Stimulated activated naive CD4-positive, alpha-beta T cell treated with Interleukin-2 at 50 U/mL for 16 hours (primary cell): ENCODE measurements around the gene NXPH1.
"Not testable (repeated sequence)": the region's sequence is repeated elsewhere in the genome, so short reads cannot be mapped to it uniquely, and the experiment has no call there.

Experiments used
- DNase-seq: peaks from one replicate; lab custom pipeline; 2025; lab: John Stamatoyannopoulos, UW

Gene NXPH1

GRCh38 chr7:8719102-8719501 lies 285.7 kb downstream of the NXPH1 start:
- DNase-seq = no peak

- DNase-seq = no peak
These were observed 290.8 kb downstream of the NXPH1 start for GRCh38 chr7:8724080-8724718.

- not testable (repeated sequence) for DNase-seq
These were observed 298.3 kb downstream of the NXPH1 start for GRCh38 chr7:8731756-8732155.

- no peak for DNase-seq
These were observed 306.4 kb downstream of the NXPH1 start for GRCh38 chr7:8739837-8740236.

GRCh38 chr7:8742837-8743236 lies 309.4 kb downstream of the NXPH1 start:
- DNase-seq = no peak

GRCh38 chr7:8747338-8747737 lies 313.9 kb downstream of the NXPH1 start:
- DNase-seq = no peak

- no peak for DNase-seq
These were observed 318.3 kb downstream of the NXPH1 start for GRCh38 chr7:8751557-8752231.

GRCh38 chr7:8753355-8753754 lies 319.9 kb downstream of the NXPH1 start:
- no peak for DNase-seq

GRCh38 chr7:8761731-8762130 lies 328.3 kb downstream of the NXPH1 start:
- DNase-seq = no peak

GRCh38 chr7:8762803-8763202 lies 329.4 kb downstream of the NXPH1 start:
- no peak for DNase-seq

GRCh38 chr7:8765374-8765773 lies 332.0 kb downstream of the NXPH1 start:
- no peak for DNase-seq

GRCh38 chr7:8773518-8773917 lies 340.1 kb downstream of the NXPH1 start:
- DNase-seq = no peak

GRCh38 chr7:8778459-8778858 lies 345.1 kb downstream of the NXPH1 start:
- no peak for DNase-seq

- no peak for DNase-seq
These were observed 347.8 kb downstream of the NXPH1 start for GRCh38 chr7:8781166-8781565.

- DNase-seq = no peak
These were observed 349.8 kb downstream of the NXPH1 start for GRCh38 chr7:8783229-8783628.

- no peak for DNase-seq
These were observed 351.7 kb downstream of the NXPH1 start for GRCh38 chr7:8785081-8785480.

GRCh38 chr7:8800986-8801385 lies 367.6 kb downstream of the NXPH1 start:
- DNase-seq = no peak
